Measurements from ENCODE around the gene RNF150.

Gene RNF150

GRCh38 chr4:141028024-141028529 is 105.2 kb downstream of the RNF150 start:
- H3K27me3 ChIP-seq (ENCODE audit: insufficient read depth, insufficient read length): no peaks in the 10 kb centered on the region
- no peaks in the 10 kb centered on the region for H3K36me3 ChIP-seq (ENCODE audit: insufficient read depth, insufficient read length, low read length)
- TF ChIP-seq SUZ12 (IDR thresholded peaks at IDR 0.05; ENCODE audit: extremely low read depth, insufficient read depth, insufficient read length) (no peak), YY1 (IDR thresholded peaks at IDR 0.05; ENCODE audit: insufficient read depth, insufficient read length) (no peak), ZNF274 (IDR thresholded peaks at IDR 0.05; ENCODE audit: low read depth, low read length) (no peak)
- no peak for DNase-seq (ENCODE audit: low read depth, low spot score)
- no peaks in the 10 kb centered on the region for H3K9me3 ChIP-seq (ENCODE audit: insufficient read depth, low read length)
- H3K9ac ChIP-seq (ENCODE audit: insufficient read length, low read depth): no peak overlapping the region
- H3K4me3 ChIP-seq (ENCODE audit: insufficient read length, low read depth): no peak overlapping the region
- no peaks in the 10 kb centered on the region for H3K4me1 ChIP-seq (ENCODE audit: insufficient read depth, insufficient read length)

GRCh38 chr4:141027421-141027820 is 105.8 kb downstream of the RNF150 start:
- TF ChIP-seq YY1 (IDR thresholded peaks at IDR 0.05; ENCODE audit: insufficient read depth, insufficient read length) (no peak), ZNF274 (IDR thresholded peaks at IDR 0.05; ENCODE audit: low read depth, low read length) (no peak), SUZ12 (IDR thresholded peaks at IDR 0.05; ENCODE audit: extremely low read depth, insufficient read depth, insufficient read length) (no peak)
- DNase-seq (ENCODE audit: low read depth, low spot score): no peak
- Histone ChIP-seq H3K27me3 (ENCODE audit: insufficient read depth, insufficient read length) (no peaks in the 10 kb centered on the region), H3K9me3 (ENCODE audit: insufficient read depth, low read length) (no peaks in the 10 kb centered on the region), H3K9ac (ENCODE audit: insufficient read length, low read depth) (no peak overlapping the region), H3K36me3 (ENCODE audit: insufficient read depth, insufficient read length, low read length) (no peaks in the 10 kb centered on the region), H3K4me1 (ENCODE audit: insufficient read depth, insufficient read length) (no peaks in the 10 kb centered on the region), H3K4me3 (ENCODE audit: insufficient read length, low read depth) (no peak overlapping the region)

DNA sequence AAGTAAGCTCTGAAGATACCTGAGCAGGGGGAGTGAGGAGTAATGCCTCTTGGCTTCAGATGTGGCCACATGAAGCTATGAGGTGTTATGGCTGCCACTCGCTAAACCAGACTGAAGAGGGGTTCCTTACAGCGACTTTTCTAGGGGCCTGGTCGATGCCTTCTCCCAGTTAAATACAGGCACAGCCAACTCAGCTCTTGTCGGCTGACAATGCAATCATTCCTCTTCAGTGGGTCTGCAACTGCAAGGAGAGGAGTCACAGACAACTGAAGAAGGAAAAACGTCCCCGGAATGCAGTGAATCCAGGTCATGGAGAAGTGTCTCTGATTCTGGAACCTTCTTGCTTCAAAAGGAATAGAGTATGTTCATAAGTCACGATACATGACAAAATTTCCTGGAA is 106.4 kb downstream of the RNF150 start:
- no peak for DNase-seq (ENCODE audit: low read depth, low spot score)
- no peak overlapping the region for H3K4me3 ChIP-seq (ENCODE audit: insufficient read length, low read depth)
- no peaks in the 10 kb centered on the region for H3K9me3 ChIP-seq (ENCODE audit: insufficient read depth, low read length)
- no peaks in the 10 kb centered on the region for H3K27me3 ChIP-seq (ENCODE audit: insufficient read depth, insufficient read length)
- H3K36me3 ChIP-seq (ENCODE audit: insufficient read depth, insufficient read length, low read length): no peaks in the 10 kb centered on the region
- no peaks in the 10 kb centered on the region for H3K4me1 ChIP-seq (ENCODE audit: insufficient read depth, insufficient read length)
- H3K9ac ChIP-seq (ENCODE audit: insufficient read length, low read depth): no peak overlapping the region
- no peak for TF ChIP-seq ZNF274 (IDR thresholded peaks at IDR 0.05; ENCODE audit: low read depth, low read length)
- no peak for TF ChIP-seq YY1 (IDR thresholded peaks at IDR 0.05; ENCODE audit: insufficient read depth, insufficient read length)
- TF ChIP-seq SUZ12 (IDR thresholded peaks at IDR 0.05; ENCODE audit: extremely low read depth, insufficient read depth, insufficient read length): no peak

DNA sequence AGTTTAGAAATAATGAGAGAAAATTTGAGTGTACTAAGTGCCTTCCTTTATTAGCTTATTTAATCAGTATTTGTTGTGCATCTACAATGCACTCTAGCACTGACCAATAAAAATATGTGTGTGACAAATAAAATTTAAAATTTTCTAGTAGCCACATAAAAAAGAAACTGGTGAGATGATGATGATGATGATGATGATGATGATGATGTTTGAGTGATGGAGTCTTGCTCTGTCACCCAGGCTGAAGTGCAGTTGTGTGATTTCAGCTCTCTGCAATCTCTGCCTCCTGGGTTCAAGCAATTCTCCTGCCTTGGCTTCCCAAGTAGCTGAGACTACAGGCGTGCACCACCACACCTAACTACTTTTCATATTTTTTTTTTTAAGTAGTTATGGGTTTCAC is 110.2 kb downstream of the RNF150 start:
- no peaks in the 10 kb centered on the region for H3K4me1 ChIP-seq (ENCODE audit: insufficient read depth, insufficient read length)
- DNase-seq (ENCODE audit: low read depth, low spot score): no peak
- H3K36me3 ChIP-seq (ENCODE audit: insufficient read depth, insufficient read length, low read length): no peaks in the 10 kb centered on the region
- no peak overlapping the region for H3K4me3 ChIP-seq (ENCODE audit: insufficient read length, low read depth)
- no peaks in the 10 kb centered on the region for H3K9me3 ChIP-seq (ENCODE audit: insufficient read depth, low read length)
- no peak overlapping the region for H3K9ac ChIP-seq (ENCODE audit: insufficient read length, low read depth)
- no peak for TF ChIP-seq ZNF274 (IDR thresholded peaks at IDR 0.05; ENCODE audit: low read depth, low read length)
- TF ChIP-seq SUZ12 (IDR thresholded peaks at IDR 0.05; ENCODE audit: extremely low read depth, insufficient read depth, insufficient read length): no peak
- no peaks in the 10 kb centered on the region for H3K27me3 ChIP-seq (ENCODE audit: insufficient read depth, insufficient read length)

GRCh38 chr4:141022111-141022695 is 111.1 kb downstream of the RNF150 start:
- Histone ChIP-seq H3K4me1 (ENCODE audit: insufficient read depth, insufficient read length) (no peaks in the 10 kb centered on the region), H3K4me3 (ENCODE audit: insufficient read length, low read depth) (no peak overlapping the region), H3K9ac (ENCODE audit: insufficient read length, low read depth) (no peak overlapping the region), H3K27me3 (ENCODE audit: insufficient read depth, insufficient read length) (no peaks in the 10 kb centered on the region), H3K36me3 (ENCODE audit: insufficient read depth, insufficient read length, low read length) (no peaks in the 10 kb centered on the region), H3K9me3 (ENCODE audit: insufficient read depth, low read length) (no peaks in the 10 kb centered on the region)
- no peak for DNase-seq (ENCODE audit: low read depth, low spot score)
- TF ChIP-seq SUZ12 (IDR thresholded peaks at IDR 0.05; ENCODE audit: extremely low read depth, insufficient read depth, insufficient read length): no peak
- TF ChIP-seq YY1 (IDR thresholded peaks at IDR 0.05; ENCODE audit: insufficient read depth, insufficient read length): no peak
- no peak for TF ChIP-seq ZNF274 (IDR thresholded peaks at IDR 0.05; ENCODE audit: low read depth, low read length)

DNA sequence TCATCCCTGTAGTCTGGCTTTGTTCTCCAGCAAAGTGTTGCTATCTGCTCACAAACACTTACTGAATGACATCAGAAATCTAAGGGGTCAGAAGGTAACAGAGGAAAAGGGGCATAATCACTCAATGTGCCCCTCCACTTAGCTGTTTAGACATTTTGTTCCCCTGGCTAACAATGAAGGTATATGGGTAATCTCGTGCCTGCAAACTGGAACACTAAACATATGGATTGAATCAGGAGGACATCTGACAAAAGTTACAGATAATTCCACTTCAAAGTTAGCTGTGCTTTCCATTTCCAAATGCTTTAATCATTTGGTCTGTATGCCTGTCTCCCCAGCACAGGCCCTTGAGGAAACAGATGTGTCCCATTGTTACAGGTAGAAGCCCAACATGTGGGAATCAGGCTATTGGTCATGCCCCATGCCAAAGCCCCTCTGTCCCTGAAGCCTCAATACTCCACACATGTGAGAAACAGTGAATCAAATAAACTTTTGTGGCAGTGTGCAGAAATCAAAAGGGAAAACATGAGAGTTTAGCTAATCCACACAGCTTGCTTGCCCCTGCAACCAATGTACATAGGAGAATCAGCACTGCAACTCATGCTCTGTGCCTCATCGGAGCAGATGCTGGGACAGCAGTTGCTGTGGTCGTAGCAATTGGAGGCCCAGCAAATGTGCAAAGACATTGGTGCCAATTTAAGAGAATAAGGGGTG is 111.7 kb downstream of the RNF150 start:
- no peak overlapping the region for H3K9ac ChIP-seq (ENCODE audit: insufficient read length, low read depth)
- H3K4me3 ChIP-seq (ENCODE audit: insufficient read length, low read depth): no peak overlapping the region
- H3K4me1 ChIP-seq (ENCODE audit: insufficient read depth, insufficient read length): no peaks in the 10 kb centered on the region
- no peaks in the 10 kb centered on the region for H3K27me3 ChIP-seq (ENCODE audit: insufficient read depth, insufficient read length)
- TF ChIP-seq YY1 (IDR thresholded peaks at IDR 0.05; ENCODE audit: insufficient read depth, insufficient read length) (no peak), SUZ12 (IDR thresholded peaks at IDR 0.05; ENCODE audit: extremely low read depth, insufficient read depth, insufficient read length) (no peak), ZNF274 (IDR thresholded peaks at IDR 0.05; ENCODE audit: low read depth, low read length) (no peak)
- H3K9me3 ChIP-seq (ENCODE audit: insufficient read depth, low read length): no peaks in the 10 kb centered on the region
- DNase-seq (ENCODE audit: low read depth, low spot score): no peak
- no peaks in the 10 kb centered on the region for H3K36me3 ChIP-seq (ENCODE audit: insufficient read depth, insufficient read length, low read length)

DNA sequence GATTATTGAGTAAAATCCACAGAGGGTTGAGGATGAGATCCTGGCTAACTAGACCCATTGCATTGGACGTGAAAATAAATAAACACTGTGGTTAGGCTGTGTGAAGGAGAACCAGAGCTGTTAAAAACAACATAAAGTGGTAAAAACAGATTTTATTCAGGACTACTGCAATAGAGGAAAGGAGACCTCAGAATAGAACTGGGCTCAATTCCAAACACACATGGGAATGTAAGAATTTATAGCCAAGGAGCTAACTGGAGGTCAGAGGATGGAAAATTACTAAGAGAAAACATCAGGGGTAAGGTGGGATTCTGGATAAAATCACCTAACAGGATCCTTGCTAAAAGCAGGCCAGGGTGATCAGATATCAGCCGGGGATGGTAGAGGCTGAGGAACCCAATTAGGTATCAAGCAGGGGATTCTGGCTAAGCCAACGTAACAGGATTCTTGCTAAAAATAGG is 112.4 kb downstream of the RNF150 start:
- H3K9ac ChIP-seq (ENCODE audit: insufficient read length, low read depth): no peak overlapping the region
- no peaks in the 10 kb centered on the region for H3K36me3 ChIP-seq (ENCODE audit: insufficient read depth, insufficient read length, low read length)
- H3K4me1 ChIP-seq (ENCODE audit: insufficient read depth, insufficient read length): no peaks in the 10 kb centered on the region
- no peak for DNase-seq (ENCODE audit: low read depth, low spot score)
- H3K4me3 ChIP-seq (ENCODE audit: insufficient read length, low read depth): no peak overlapping the region
- H3K9me3 ChIP-seq (ENCODE audit: insufficient read depth, low read length): no peaks in the 10 kb centered on the region
- TF ChIP-seq ZNF274 (IDR thresholded peaks at IDR 0.05; ENCODE audit: low read depth, low read length) (no peak), SUZ12 (IDR thresholded peaks at IDR 0.05; ENCODE audit: extremely low read depth, insufficient read depth, insufficient read length) (no peak), YY1 (IDR thresholded peaks at IDR 0.05; ENCODE audit: insufficient read depth, insufficient read length) (no peak)
- H3K27me3 ChIP-seq (ENCODE audit: insufficient read depth, insufficient read length): no peaks in the 10 kb centered on the region

All from NT2/D1 (cell line).